Measurements from ENCODE around the gene MIER1.

Gene MIER1

DNA sequence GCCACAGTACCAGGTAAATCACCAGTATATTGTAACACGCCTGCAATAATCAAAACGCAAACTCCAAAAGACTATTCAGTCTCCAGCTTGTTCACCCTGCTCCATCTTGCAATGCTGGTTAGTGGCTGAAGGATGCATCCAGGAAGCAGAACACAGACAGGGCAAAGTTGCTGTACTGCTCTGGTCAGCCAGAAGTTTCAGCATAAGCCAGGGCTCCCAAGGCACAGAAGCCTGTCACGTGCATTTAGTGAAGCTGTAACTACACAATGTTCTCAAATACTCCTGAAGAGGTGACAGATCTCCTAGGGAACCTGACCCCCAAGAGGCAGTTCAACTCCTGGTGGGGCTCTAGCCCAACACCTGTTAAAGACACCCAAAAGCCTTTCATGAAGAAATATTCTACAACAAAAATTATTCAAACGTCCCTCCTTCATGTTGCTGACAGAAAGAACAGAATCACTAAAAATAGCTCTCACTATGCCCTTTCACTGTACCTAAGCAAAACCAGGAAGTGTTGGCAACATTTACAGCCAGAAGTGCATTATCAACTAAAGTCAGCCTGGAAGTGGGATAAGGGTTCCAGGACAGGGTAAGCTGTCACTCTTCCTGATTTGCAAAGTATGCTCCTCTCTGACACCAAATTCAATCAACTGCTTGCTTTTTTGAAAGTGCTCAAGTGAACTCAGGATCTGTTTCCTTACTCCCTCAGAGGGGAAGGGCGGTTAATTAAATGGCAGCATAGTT is 77.1 kb downstream of the MIER1 start:
- no peak for DNase-seq

DNA sequence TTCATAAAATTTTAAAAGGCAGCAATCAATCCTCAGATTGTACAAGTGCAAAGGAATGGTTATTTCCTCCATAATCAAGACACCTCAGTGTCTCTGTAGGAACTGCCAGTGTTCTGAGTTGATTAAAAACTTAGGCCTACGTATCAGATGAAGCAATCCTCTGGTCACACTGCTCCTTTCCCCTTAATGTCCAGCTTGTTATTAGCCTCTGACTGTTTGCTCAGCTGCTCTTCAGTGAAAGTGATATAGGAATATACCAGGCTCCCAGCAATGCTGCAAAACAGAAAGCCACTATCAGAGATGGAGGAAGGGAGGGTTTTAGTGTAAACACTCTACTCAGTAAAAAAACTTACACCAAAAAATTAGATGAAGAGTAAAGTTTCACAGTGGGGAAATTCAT is 79.4 kb downstream of the MIER1 start:
- DNase-seq = no peak

DNA sequence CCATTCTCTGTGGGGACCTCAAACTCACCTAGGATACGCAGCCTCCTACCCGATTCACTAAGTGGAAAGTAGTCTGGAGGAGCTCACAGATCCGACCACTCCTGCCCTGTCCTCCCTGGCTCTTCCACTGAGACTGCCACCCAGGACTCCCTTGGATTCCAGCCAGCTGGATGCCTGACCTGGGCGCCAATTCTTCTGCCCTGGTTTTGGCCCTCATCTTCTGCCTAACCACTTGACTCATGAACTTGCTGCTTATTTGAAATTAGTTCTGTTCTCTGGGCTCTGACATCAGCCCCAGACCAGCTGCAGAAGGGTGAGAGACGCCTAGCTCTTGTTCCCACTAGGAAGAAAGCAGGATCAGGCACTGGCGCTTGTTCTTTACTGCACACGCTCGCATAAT is 80.3 kb downstream of the MIER1 start:
- no peak for DNase-seq

DNA sequence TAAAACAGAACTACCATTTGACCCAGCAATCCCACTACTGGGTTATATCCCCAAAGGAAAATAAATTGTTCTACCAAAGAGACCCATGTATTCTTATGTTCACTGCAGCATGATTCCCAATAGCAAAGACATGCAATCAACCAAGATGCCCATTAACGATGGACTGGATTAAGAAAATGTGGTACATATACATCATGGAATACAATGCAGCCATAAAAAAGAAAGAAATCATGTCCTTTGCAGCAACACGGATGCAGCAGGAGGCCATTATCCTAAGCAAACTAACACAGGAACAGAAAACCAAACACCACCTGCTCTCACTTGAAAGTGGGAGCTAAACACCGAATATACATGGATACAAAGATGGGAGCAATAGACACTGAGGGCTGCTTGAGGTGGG is 85.0 kb downstream of the MIER1 start:
- DNase-seq = no peak

DNA sequence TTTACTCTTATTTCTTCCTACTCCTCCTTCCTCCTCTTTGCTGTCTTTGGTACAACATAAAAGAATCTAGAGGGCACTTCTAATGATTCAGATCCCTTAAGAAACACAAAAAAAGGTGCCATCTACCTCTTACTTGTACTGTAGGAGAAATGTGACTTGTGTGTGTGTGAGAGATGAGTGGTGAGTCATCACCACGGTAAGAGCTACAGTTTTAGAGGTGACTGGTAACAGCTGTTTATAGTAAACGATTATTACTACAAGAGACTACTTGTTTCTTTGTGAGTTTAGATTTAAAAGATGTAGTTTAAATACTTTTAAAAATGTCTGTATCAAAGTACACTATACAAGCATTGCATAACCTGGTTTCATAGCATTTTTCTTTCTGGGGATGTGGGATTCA is 88.8 kb downstream of the MIER1 start:
- peak; percentile 46 for DNase-seq

DNA sequence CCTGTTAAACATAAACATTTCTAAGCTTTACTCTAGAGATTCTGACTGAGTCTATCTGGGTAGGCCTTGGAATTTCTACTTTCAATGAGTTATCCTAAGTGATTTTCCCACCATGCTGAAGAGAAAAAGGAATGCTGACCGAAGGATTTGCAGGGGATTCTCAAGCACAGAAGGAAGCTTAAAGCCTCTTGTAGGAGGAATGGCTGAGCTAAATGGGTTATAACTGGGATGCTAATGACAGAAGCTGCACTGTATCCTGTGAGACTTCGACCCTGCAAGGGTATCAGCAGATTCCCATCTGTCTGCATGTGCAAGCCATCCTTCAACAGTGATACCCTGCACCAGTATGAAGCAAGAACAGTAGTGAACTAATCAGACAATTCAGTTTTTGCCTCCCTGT is 93.8 kb downstream of the MIER1 start:
- peak; percentile 32 for DNase-seq

DNA sequence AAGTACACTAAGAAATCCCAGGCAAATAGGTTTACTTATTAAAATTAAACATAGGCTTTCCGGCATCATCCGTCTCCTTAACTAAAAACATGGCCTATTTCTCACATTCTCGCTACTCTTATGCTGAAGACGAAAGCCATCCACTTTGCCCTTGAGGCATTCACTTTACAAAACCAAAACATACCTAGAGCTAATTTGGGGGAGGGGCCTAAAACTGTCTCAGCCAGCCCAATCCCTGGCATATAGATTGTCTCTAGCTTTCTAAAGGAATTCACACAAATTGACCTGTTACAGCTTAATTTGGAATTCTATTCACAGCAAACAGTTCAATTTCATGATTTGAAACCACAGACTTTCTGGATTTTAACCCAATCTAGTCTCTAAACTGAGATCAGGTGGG is 94.3 kb downstream of the MIER1 start:
- peak; percentile 16 for DNase-seq

DNA sequence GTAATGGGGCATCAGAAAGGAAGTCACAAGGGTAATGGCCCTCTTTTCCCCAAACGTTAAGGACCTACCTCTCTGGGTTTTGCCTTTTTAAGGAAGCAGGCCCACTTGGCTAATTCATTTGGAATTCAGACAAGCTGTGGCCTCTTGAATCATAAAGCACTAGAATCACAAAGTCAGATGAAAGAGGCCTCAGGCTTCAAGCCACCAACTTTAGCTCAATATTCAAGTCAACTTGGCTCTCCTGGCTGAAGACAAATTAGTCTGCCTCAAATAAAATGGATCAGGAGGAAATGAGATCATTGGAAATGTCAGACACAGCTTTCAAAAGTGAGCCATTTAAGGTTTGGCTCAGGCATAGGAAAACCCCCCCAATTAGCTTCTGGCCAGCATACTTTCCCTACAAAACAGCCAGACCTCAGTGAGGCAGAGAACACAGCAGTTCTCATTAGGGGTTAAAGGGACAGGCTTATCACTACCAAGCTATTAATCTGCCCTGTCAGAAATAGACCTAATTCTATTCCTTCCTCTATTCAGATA is 94.9 kb downstream of the MIER1 start:
- peak; percentile 94 for DNase-seq

DNA sequence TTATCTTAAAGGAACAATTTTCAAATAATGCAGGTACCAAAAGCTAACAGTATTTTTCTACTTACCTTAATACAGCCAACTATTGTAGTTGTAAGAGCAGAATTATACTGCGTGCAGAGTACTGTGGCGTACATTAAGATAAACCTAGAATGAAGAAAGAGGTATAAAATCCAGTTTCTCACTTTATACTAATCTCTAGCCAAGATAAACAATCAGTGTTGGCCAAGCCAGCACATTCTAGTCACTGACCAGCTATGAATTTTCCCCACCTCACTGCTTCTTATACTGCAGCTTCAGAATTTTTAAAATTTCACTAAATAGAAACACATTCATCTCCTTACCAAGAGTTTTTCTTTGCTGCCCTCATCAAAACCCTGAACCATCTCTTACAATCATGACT is 95.5 kb downstream of the MIER1 start:
- peak; percentile 72 for DNase-seq

DNA sequence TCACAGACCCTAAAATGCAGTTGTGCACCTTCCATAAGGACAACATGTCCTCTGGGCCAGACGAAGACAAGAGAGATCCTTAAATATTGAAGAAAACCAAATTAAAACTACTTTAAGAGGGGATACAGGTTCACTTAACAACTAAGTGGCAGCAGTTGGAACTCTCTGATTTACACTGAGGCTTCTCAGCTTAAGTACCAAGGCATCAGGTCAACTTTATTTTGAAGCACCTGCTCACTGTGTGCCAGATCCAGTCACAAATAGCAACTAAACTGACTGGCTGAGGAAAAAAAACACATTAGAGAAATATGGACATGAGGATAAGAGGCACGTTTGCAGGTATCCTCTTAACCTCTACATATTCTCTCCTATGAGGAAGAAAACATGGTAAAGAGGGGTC is 96.0 kb downstream of the MIER1 start:
- DNase-seq = no peak

DNA sequence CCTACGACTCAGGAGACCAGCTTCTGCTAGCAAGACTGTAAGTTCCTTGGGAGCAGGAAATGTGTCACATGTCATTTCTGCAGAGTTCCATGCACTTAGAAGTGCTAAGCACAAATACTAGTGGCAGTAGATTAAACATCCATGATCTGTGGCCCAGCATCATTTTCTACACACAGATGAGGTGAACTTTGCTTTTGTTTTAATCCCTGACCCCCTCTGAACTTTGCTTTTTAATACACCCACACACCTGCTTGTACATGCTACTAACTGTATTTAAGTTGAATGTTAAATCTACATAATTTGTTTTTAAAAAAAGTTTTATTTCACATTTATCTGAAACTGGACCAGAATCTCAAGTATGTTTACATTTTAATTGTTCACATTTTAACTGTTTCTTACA is 104.7 kb downstream of the MIER1 start:
- no peak for DNase-seq

DNA sequence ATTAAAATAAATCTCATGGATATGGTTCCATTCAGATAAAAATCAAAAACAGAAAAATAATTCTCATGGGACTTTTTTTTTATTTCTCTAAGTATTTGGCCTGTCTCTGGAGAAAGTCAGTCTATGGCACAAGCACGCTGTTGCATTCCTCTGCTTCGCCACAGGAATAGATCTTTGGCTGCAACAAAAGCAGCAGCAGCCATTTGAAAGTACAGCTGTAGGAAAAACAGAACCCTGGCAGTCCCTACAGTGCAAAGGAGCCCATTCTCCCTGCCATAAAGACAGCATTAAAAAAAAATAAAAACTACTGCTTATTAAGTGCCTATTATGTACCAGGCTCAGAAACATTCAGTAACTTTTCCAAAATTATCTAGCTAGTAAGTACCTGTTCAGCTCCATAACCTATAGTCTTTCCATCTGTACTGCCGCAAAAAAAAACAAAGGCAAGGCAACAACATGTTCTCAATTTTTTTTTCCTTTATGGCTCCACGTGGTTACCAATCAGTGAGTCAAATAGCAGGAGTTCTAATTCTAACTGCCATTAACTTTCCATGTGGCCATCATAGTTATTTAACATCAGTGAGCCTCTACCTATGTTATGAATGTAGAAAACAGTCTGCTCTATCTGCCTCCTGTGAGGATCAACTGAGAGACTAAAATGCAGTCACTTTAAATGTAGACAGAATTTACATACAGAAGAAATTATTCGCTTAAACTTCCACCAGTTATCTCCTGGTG is 106.5 kb downstream of the MIER1 start:
- DNase-seq = peak; percentile 58

DNA sequence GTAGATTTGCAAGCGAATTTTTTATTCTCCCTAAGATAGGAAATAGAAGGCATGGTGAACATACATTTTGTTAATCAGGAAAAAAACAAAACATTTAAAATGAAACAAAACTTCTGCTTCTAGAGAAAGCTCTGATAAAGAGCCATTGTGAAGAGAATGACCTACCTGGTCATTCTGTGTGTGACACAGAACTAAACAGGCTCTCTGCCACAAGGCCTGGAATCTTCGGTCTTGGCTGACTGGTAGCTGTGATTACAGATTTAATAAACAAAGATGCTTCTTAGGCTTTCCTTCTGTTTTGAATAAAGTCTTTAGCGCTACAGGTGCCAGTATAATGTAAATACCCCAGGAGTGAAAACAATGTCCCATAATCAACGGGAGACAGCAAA is 107.1 kb downstream of the MIER1 start:
- no peak for DNase-seq
